ENCODE measurements around the gene CCDC192.

CCDC192 gene

DNA sequence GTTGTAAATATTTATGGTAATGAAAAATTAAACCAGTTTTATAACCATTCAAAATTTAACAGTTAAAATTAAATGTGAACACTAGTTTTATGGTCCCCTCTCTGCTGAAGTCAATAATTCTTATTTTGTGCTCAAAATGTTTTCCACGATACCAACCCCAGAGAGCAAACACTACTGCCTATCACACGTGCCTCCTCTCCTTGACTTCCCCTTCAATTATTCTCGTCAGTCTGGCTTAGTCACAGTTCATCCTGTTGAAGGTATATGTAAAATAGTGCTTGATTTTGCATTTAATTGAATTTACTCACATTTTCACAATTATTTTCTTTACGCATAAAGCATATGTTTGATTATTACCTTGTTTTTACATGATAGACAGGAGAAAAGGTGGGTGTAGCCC is 148.8 kb downstream of the CCDC192 start:
- DNase-seq, result no peak

DNA sequence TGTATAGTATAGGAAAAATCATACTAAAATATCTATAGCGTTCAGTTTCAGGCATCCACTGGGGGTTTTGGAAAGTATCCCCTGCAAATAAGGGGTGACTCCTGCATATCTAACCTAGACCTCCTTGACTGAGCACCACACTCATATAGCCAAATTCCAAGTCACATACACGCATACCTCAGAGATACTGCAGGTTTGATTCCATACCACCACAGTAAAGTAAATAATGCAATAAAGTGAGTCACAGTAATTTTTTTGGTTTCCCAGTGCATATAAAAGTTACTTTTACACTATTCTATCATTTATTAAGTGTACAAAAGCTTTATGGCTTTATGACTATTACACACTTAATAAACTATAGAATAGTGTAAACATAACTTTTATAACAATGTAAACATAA is 151.3 kb downstream of the CCDC192 start:
- no peak for DNase-seq

DNA sequence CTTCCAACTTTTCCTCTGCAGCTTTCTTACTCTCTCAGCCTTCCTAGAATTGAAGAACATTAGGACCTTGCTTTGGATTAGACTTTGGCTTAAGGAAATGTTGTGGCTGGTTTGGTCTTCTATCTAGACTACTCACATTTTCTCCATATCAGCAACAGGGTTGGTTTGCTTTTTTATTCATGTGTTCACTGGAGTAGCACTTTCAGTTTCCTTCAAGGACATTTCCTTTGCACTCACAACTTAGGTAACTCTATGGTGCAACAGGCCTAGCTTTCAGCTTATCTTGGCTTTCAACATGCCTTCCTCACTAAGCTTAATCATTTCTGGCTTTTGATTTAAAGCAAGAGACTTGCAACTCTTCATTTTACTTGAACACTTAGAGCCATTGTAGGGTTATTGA is 153.1 kb downstream of the CCDC192 start:
- no peak for DNase-seq

DNA sequence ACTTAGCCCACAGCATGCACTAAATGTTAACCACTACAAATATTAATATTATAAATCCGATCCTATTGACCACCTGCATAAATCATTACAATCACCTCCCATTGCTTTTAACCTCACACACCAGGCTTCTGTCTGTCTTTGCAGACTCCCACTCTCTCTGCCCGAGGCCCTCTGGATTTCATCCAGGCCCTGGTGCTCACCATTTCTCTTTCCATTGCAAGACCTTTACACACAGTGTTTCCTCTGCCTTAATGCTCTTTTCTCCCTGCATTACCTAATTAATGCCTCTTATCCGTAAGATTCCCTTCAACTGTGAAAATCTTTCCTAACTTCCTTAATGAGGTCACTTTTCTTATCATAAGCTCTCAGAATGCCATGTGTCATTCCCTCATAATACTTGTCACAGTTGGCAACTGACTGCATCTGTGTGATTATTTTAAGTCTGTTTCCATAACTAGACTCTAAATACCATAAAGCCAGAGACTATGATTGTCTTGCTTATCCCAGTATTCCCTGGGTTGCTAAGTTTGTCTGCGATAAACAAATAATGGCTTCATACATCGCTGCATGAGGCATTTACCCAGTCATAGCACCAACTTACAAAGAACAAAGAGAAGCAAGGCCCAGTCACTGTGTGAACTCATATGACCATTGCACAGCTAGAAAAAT is 155.1 kb downstream of the CCDC192 start:
- no peak for DNase-seq

DNA sequence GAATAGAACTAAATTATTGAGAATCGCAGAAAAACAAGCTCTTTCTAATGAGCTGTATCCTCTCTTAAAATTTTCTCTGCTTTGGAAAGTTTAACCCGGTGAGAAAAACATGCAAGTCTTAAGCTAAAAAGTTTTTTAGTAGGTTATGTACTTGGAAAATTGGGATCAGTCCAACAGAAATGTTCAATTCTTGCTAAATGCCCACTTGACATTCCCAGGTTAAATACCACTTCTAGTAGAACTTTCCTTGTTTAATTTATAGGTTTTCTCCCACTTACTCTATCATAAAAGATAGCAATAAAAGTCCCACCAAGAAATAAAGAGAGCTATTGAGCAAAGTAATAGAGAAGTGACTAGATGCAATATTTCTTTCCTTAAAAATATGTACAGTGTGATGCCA is 157.1 kb downstream of the CCDC192 start:
- DNase-seq, result no peak

DNA sequence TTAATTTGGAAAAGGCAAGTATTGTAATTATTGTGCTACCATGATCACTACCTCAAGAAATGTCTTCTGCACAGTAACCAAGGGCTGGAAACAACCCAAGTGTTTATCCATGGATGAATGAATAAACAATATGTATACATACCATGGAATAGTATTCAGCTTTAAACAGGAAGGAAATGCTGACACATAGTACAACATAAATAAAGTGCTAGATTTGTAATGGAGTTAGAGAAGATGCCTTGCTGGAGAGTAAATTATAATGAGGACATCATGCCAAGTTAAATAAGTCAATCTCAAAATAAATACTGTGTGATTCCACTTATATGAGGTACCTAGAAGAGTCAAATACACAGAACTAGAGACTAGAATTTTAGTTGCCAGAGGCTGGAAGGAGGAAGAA is 160.0 kb downstream of the CCDC192 start:
- no peak for DNase-seq

DNA sequence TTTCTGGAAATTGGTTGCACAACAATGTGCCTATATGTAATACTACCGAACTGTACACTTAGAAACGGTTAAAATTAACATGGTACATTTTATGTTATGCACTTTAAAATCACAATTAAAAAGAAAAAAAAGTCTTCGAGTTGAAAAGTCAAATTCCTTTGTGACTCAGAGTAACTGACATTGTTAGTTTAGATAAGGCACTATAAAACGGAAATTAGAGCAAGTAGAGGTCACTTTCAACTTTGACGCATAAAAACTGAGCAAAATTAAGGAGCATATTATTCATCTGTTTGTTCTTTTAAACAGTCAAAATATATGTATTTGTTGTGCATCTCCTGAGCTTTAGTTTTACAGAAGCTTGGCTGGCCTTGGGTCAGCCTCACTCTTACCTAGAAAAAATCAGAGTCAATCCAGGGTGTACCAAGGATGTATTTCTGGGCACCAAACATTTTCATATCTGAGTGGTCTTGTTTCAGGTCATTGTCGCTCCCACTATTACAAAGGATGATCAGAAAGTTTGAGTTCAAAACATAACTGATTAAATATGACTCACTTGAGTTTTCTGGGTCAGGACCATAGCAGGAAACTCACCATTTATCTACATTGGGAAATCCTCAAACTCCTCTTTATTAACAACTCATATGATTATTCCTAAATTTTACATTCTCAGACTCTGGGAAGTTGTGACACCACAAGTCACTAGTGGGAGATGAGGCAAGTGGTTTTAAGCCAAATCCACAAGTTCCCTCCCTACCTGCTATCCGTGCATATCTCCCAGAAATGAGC is 160.6 kb downstream of the CCDC192 start:
- DNase-seq, result no peak

DNA sequence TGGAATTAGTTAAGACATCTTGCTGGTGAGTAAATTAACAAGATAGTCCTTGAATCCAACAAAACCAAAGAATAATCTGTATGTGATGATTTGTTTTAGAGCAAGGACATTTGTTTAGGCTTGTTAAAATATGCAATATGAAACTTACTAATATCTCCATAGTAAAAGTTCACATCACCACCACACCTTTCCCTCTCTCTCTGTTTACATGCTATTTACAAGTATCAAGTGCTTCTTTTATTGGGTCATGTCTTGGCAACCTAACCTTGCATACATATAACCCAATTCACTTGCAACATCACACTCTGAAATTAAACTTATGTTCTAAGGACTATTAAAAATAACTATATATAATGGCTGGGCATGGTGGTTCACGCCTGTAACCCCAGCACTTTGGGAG is 161.3 kb downstream of the CCDC192 start:
- no peak for DNase-seq

- no peak for DNase-seq
These were observed 162.1 kb downstream of the CCDC192 start for GRCh38 chr5:127865273-127865672.

DNA sequence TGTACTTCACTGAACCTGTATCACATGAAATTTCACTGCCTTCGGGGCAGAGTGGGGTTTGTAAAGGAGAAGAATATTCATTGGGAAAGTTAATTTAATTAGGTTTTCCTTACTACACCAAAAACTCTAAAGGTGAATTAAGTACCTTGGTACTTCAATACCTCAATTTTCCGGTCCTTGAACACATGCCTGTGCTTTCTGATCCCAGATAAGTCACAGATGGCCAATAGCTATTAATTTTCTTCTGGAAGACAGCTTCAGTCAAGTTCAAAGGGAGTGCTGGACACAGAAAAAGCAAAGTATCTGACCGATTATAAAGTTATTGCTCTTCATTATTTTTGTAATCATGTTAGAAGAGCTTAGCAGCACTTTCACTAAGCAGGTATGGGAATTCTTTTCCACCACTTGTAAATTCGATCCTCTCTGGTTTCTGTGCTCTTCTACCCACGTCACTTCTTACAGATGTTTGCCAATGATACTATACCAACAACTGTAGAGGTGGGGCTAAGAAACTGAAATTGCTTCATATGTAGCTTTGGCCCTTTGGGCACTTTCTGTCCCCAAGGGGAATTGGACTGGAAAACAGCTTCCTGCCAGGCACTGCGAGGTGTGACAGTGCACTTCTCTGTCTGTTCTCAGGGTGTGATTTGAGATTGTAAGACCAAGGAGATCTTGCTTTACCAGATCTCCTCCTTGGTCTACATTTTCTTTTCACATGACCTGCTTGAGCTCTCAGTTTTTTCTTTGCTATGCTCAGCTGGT is 164.0 kb downstream of the CCDC192 start:
- DNase-seq, result no peak

- no peak for DNase-seq
These were observed 167.7 kb downstream of the CCDC192 start for GRCh38 chr5:127870914-127871313.

DNA sequence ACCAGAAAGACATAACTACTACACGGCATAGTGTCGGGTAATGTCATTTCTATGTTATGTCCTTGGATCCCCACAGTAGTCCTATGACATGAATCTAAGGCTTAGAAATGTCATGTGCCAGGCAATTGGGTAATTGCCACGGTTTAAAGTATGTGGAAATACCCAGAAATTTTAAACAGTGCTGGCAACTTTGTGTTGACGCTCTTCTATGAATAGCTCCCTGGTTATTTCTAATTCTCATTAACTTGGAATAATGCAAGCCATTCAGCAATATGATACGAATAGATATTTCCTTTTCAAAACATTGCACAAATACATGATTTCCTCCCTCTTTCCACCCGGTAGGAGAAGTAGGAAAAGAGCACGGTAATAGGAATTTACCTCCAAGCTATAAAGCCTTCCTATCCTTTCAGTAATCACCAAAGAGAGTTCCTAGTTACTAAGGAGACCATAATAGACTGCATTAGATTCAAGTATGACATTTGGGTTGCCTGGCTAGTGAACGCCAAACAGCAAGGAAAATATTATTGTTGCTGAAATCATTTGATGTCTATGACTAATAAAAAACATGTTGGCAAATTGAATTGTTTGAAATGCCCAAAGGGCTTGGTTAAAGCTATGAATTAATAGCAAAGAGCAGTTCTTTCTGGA is 168.4 kb downstream of the CCDC192 start:
- no peak for DNase-seq

- DNase-seq, result no peak
These were observed 169.3 kb downstream of the CCDC192 start for GRCh38 chr5:127872494-127872893.

- peak; percentile 32 for DNase-seq
These were observed 172.2 kb downstream of the CCDC192 start for GRCh38 chr5:127875235-127876021.

- DNase-seq, result no peak
These were observed 173.2 kb downstream of the CCDC192 start for GRCh38 chr5:127876384-127876783.

DNA sequence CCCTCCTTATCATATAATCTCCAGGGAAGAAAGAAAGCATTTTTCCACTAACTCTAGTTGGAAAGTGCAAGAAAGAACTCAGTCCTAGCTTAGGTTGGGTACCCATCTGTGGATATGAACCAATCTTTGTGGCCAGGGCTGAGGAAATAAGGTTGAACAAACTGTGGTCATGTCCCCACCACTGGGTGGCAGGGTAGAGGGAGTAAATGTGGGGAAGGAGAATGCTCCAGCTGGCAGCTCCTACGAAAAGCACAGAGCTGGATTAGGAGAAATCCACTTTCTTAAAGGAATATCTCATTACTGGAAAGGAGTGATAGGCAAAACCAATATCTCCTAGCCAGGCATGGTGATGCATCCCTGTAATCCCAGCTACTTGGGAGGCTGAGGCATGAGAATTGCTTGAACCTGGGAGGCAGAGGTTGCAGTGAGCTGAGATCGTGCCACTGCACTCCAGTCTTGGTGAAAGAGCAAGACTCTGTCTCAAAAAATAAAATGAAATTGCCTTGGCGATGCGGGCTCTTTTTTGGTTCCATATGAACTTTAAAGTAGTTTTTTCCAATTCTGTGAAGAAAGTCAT is 175.1 kb downstream of the CCDC192 start:
- DNase-seq, result no peak

GRCh38 chr5:127884416-127884815 is 181.2 kb downstream of the CCDC192 start:
- DNase-seq, result no peak

DNA sequence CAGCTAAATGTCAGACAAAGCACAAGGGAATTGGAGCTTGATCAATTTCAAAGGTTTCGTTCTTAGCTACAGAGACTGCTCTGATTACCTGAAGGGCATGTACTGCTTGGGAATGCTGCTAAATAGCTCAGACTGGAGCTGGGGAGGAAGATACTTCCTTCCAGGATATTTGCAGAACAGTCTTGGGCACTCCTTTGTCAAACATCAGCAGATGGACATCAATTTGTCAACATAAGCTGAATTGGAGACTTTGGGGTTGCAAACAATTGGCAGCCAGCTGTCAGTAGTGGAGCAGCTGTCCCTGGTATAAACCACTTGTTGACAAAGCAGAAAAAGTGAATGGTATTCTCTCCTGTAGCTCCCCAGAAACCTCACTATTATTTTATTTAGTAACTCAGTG is 182.0 kb downstream of the CCDC192 start:
- DNase-seq, result no peak

DNA sequence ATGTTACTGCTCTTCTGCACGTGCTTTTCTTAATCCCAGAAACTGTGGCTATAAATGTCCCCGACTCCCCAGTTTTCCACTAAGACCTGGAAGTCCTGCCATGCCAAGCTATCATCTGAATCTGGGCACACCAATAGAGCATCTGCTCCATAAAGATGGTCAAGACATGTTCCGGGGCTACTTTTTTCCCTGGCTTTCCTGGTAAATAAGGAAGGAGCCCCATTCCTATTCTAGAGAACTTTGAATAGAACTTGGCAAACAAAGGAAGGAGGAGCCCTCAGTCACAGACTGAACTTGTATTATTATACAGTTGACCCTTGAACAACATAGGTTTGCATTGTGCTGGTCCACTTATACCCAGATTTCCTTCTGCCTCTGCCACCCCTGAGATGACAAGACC is 182.9 kb downstream of the CCDC192 start:
- no peak for DNase-seq

DNA sequence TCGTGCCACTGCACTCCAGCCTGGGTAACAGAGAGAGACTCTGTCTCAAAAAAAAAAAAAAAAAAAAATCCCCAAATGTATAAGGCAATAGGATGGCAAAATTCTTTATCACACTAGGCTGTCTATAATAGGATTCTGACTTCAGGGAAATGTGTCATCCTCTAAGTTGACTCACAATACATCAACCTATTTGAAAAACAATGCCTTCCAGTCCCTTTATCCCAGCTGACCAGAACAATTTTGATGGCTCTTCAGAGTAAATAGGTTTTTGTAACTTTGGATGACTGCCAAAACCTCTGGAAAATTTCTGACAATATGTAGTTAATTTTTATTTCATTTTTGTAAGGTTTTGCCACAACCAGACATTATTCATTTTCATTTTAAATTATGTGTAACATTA is 184.1 kb downstream of the CCDC192 start:
- no peak for DNase-seq

DNA sequence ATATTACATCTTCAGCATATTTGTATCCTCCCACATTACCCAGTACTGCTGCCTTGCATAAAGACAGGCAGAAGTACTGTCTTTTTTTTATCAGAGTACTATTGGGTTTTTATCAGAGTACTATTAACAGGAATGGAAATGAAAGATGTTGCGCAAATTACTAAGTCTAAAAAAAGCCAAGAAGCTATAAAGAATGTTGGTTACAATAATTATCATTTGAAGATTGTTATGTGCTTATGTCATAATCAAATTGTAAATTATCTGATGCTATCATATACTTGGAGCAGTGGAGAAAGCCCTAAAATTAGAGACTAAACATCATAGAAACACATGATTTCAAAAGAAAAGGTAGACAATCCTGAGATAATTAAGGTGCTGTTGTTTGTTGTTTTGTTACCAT is 188.8 kb downstream of the CCDC192 start:
- DNase-seq, result no peak

Measured in NCI-H1417 treated with DMSO at 0.1 percent for 48 hours (cell line).